Right forelimb (tissue), 1 donor: ENCODE results near the gene PI4K2A.
"Not testable (repeated sequence)": the region's sequence is repeated elsewhere in the genome, so short reads cannot be mapped to it uniquely, and the experiment has no call there.

Source experiments
- DNase-seq: peaks from one replicate; pipeline ENCODE4 v3.0.0-alpha.2; 2018

PI4K2A gene

GRCh38 chr10:97632949-97633884, 7.3 kb upstream of the PI4K2A start, which contains the start of gene MORN4:
Gene MORN4 (minus strand): TSS chr10:97633500. CDS start chr10:97619653, 13,847 bp downstream.
- peak; percentile 96 for DNase-seq

DNA sequence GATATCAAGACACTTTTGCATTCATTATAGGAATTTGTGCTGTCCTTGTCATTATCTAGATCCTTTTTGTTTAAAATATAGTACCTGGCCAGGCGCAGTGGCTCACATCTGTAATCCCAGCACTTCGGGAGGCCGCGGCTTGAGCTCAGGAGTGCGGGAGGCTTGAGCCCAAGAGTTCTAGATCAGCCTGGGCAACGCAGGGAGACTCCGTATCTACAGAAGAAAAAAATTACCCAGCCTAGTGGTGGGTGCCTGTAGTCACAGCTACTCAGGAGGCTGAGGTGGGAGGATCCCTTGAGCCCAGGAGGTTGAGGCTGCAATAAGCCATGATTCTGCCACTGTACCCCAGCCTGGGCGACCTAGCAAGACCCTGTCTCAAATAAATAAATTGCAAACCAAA, 6.5 kb upstream of the PI4K2A start:
- DNase-seq = peak; percentile 46

GRCh38 chr10:97635577-97635976, 4.9 kb upstream of the PI4K2A start:
- DNase-seq = no peak

- not testable (repeated sequence) for DNase-seq
Observed at GRCh38 chr10:97639090-97639489, 1.4 kb upstream of the PI4K2A start.

GRCh38 chr10:97640868-97641811, 669 bp downstream of the PI4K2A start:
- DNase-seq = no peak

DNA sequence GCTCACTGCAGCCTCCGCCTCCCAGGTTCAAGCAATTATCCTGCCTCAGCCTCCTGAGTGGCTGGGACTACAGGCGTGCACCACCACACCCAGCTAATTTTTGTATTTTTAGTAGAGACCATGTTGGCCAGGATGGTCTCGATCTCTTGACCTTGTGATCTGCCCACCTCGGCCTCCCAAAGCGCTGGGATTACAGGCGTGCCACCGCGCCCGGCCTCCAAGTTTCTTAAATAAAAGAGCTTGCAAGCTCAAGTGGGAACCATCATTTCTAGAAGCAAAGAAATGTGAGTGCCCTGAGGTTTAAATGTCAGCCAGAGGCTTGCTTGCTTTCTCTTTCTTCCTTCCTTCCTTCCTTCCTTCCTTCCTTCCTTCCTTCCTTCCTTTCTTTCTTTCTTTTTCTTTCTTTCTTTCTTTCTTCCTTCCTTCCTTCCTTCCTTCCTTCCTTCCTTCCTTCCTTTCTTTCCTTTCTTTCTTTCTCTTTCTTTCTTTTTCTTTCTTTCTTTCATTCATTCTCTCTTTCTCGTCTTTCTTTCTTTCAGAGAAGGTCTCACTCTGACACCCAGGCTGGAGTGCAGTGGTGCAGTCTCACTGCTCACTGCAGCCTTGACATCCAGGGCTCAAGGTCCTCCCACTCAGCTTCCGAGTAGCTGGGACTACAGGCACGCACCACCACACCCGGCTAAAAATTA, 2.1 kb downstream of the PI4K2A start:
- DNase-seq = not testable (repeated sequence)

DNA sequence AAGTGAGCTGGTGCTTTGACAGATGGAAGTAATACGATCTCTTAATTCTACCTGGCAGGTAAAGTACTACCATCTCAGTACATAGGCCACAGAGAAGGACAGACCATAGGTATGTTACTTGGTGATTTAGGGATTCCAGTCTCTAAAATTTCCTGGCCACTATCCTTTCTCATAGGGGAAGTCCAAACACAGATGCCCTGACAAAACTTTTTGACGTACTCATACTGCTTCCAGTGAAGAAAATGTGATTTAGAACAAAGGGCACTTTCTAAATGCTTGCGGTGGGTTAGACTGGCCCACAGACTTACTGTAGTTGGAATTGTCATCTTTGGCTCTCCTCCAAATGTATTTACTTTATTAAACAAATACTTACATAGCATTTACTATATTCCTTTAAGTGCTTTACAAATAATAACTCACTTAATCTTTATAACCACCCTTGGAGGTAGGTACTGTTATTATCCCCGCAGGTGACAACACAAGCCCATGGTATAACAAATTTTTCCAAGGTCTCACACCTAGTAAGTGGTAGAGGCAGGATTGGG, 3.0 kb downstream of the PI4K2A start:
- DNase-seq = no peak

GRCh38 chr10:97644936-97645335, 4.5 kb downstream of the PI4K2A start:
- no peak for DNase-seq

DNA sequence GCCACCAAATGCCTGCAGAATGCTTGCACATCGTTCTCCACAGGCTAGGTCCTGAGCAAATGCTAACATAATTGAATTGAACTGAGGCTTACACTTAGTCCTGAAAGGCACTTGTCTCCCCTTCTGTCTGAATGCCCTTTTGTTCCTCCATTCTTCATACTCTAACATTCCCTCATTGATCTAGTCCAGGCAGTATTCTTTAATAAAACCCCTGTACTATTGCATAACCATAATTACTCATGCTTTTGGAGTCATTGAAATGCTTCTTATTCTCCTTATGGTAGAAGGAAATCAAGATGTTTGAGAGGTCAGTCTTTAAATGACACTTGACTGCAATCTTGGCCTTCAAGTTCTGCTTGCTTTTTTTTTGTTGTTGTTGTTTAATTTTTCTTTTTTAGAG, 7.1 kb downstream of the PI4K2A start:
- DNase-seq = no peak

- no peak for DNase-seq
Observed at GRCh38 chr10:97648562-97649404, 8.3 kb downstream of the PI4K2A start.

DNA sequence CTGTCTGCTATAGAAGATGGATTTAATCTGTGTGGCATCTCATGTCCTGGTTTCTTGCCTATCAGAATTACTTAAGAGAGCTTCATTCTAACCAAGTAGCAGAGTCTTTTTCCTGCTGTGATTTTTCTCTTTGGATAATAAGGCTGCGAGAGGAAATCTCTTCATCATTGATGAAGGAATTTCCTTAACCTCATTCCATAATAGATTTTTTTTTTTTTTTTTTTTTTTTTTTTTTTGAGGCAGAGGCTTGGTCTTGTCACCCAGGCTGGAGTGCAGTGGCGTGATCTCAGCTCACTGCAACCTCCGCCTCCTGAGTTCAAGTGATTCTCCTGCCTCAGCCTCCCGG, 8.9 kb downstream of the PI4K2A start:
- not testable (repeated sequence) for DNase-seq

DNA sequence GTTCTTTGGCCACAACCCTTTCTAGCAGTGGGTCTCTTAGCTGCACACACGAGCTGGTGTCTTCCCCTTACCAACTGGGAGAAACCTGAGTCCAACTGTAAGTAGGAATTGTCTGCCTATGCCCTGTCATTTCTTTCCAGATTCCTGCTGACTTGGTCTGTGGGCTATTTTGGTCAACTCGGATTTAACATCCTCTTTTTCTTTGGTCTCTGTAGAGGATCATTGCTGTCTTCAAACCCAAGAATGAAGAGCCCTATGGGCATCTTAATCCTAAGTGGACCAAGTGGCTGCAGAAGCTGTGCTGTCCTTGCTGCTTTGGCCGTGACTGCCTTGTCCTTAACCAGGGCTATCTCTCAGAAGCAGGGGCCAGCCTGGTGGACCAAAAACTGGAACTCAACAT, 10.3 kb downstream of the PI4K2A start:
- no peak for DNase-seq

DNA sequence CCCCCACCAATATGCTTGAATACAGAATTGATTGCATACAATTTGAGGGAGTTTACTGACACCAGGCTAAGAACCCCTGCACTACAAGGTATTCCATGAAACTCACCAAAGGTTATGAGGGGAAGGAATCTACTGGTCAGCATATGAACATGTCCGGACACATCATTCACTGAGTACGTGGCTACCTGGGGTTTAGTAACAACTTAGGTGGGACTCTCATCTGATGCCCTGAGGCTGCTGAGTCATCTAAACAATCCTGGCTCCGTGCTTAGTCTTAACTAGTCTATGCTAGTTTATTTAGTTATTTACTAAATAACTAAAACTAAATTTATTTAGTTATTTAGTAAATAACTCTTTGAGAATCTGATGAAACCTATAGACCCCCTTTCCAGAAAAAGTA, 11.3 kb downstream of the PI4K2A start:
- no peak for DNase-seq

- DNase-seq = no peak
Observed at GRCh38 chr10:97656777-97657176, 16.3 kb downstream of the PI4K2A start.

DNA sequence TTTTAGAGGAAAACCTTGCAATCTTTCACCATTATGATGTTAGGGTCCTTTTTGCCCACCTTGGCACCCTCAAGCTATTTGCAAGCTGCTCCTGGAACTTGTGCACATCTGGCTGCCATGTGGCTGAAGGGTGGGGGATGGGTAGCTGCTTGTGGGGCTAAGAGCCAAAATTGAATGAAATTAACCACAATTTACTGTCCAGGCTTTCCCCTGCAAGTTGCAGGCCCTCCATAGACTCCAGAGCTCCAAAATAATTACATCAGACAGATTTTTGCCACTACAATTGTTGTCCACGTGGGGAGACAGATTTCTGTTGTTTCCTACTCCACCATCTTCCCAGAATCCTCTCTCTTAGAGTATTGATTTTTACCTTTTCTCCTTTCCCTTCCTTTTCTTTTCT, 19.1 kb downstream of the PI4K2A start:
- DNase-seq = no peak

- DNase-seq = no peak
Observed at GRCh38 chr10:97664282-97664850, 23.9 kb downstream of the PI4K2A start.

DNA sequence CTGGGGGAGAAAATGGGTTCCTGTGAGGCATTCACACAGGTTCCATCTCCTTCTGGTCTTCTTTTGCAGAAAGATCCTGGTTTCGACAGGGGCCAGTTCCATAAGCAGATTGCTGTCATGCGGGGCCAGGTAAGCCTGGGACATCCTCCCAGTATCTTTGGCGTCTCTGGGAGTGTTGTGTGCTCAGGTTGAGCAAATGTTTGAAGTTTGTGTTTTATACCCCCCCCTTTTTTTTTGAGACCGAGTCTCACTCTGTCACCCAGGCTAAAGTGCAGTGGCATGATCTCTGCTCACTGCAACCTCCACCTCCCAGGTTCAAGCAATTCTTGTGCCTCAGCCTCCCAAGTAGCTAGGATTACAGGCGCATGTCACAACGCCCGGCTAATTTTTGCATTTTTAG, 26.5 kb downstream of the PI4K2A start:
- no peak for DNase-seq

GRCh38 chr10:97667463-97667862, 27.0 kb downstream of the PI4K2A start:
- no peak for DNase-seq

GRCh38 chr10:97669571-97669970, 29.1 kb downstream of the PI4K2A start:
- DNase-seq = no peak

DNA sequence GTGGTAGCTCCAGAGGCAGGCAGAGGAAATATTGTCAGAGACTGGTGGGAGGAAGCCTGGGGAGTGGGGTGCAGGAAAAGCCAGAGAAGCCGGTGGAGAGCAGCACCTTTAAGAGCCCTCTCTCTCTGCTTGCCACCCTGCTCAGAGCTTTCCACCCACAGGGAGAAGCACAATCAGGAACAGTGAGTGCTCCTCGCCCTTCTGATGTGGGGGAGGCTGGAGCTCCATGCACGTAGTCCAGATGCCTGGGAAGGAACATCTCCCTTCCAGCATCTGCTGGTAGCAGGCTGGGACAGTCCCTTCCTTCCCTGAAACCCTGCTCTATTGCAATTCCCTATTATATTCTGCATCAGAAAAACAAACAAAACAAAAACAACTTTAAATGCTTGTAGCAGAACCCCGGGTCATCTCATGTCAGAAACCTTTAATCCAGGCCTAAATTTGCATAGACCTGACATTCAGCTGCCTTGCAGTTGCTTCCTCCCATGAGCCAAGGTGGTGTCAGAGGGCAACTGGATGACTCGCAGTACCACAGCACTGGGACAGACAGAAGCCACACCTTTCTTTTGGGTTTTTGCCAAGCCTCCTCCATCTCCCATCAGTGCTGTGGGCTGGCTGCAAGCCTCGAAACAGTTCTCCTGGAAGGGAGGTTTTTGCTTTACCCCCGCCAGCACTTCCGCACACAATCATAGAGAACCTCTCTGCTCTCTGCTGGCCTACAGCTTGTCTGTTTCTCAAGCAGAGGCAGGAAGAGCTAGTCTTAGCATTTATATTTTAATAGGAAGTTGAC, 33.5 kb downstream of the PI4K2A start:
- no peak for DNase-seq

GRCh38 chr10:97675222-97675621, 34.8 kb downstream of the PI4K2A start:
- no peak for DNase-seq
